GM23338 (cell line): ENCODE measurements around the gene CACNB2. TPM values are rescaled to one million over a fixed set of nuclear protein-coding genes. Genes with fewer than 3 reads are reported as not detected.
A peak's percentile ranks its signal among the peaks of the same experiment; 100 is the strongest.

Experiments used
- ATAC-seq: fragments of 200-7000 bp; cut with Tn5 transposase; 3 replicates; pipeline ENCODE4 v1.9.1; 2020
- DNase-seq: peaks from one replicate; pipeline ENCODE4 v3.0.0-alpha.2; 2015; ENCODE audit warnings: low spot score
- H2AFZ ChIP-seq: fragments of 200-600 bp; sonication (generic); 2 replicates; pipeline ENCODE4 v1.8.0; 2016; ENCODE audit warnings: antibody characterized with exemption, mild to moderate bottlenecking, moderate library complexity
- H3F3A ChIP-seq: fragments of 200-600 bp; sonication (generic); replicated peaks from 2 replicates; pipeline ENCODE4 v1.8.0; 2017; ENCODE audit warnings: antibody characterized with exemption, mixed run types, low read depth
- H3K27ac ChIP-seq: fragments of 200-600 bp; sonication (generic); 2 replicates; pipeline ENCODE4 v1.6.1; 2016; ENCODE audit warnings: low read depth
- H3K27me3 ChIP-seq: fragments of 200-600 bp; sonication (generic); 2 replicates; pipeline ENCODE4 v1.8.0; 2016; ENCODE audit warnings: mild to moderate bottlenecking, mixed run types, moderate library complexity; ENCODE audit not compliant: insufficient read depth
- H3K36me3 ChIP-seq: fragments of 200-600 bp; sonication (generic); 2 replicates; pipeline ENCODE4 v1.8.0; 2016; ENCODE audit warnings: mild to moderate bottlenecking; ENCODE audit not compliant: insufficient read depth
- H3K4me1 ChIP-seq: fragments of 200-600 bp; sonication (generic); 2 replicates; pipeline ENCODE4 v1.8.0; 2016; ENCODE audit warnings: mild to moderate bottlenecking, moderate library complexity; ENCODE audit not compliant: insufficient read depth
- H3K4me2 ChIP-seq: fragments of 200-600 bp; sonication (generic); 2 replicates; pipeline ENCODE4 v1.7.1; 2017; ENCODE audit warnings: mixed run types
- H3K4me3 ChIP-seq: fragments of 200-600 bp; sonication (generic); 2 replicates; pipeline ENCODE4 v1.6.1; 2016; ENCODE audit warnings: mixed run types
- H3K79me2 ChIP-seq: fragments of 200-600 bp; sonication (generic); replicated peaks from 2 replicates; pipeline ENCODE4 v1.8.0; 2017; ENCODE audit warnings: mild to moderate bottlenecking; ENCODE audit not compliant: insufficient read depth
- H3K9me2 ChIP-seq: fragments of 200-600 bp; sonication (generic); 2 replicates; pipeline ENCODE4 v1.8.0; 2017; ENCODE audit not compliant: insufficient read depth
- H4K20me1 ChIP-seq: fragments of 200-600 bp; sonication (generic); replicated peaks from 2 replicates; pipeline ENCODE4 v1.8.0; 2017; ENCODE audit warnings: mild to moderate bottlenecking; ENCODE audit not compliant: insufficient read depth
- H3K27ac Mint-ChIP-seq: 2 replicates; pipeline ENCODE4 v1.8.0; 2020; ENCODE audit warnings: inconsistent platforms, mild to moderate bottlenecking, moderate library complexity, mixed read lengths
- H3K27me3 Mint-ChIP-seq: 3 replicates; pipeline ENCODE4 v1.8.0; 2022; ENCODE audit warnings: low read depth, mild to moderate bottlenecking, moderate library complexity, mixed read lengths, inconsistent platforms; ENCODE audit not compliant: insufficient read depth, poor library complexity
- H3K36me3 Mint-ChIP-seq: 3 replicates; pipeline ENCODE4 v1.8.0; 2021; ENCODE audit warnings: low read depth, mild to moderate bottlenecking, inconsistent platforms, moderate library complexity, mixed read lengths
- H3K4me1 Mint-ChIP-seq: 3 replicates; pipeline ENCODE4 v1.8.0; 2020; ENCODE audit warnings: mild to moderate bottlenecking, inconsistent platforms, mixed read lengths
- H3K4me3 Mint-ChIP-seq: 3 replicates; pipeline ENCODE4 v1.8.0; 2021; ENCODE audit warnings: moderate library complexity, mild to moderate bottlenecking, inconsistent platforms, mixed read lengths
- H3K9me3 Mint-ChIP-seq: 3 replicates; pipeline ENCODE4 v1.8.0; 2020; ENCODE audit warnings: moderate library complexity, mild to moderate bottlenecking, inconsistent platforms, mixed read lengths
- CREB1 ChIP-seq: fragments of 250-450 bp; sonication (Bioruptor Pico); IDR thresholded peaks from 2 replicates; pipeline ENCODE4 v1.5.0; 2020; ENCODE audit warnings: low read depth, mild to moderate bottlenecking, moderate library complexity
- CTCF ChIP-seq, 2 experiments: fragments of 200-600 bp in 1 of 2; sonication (generic) in 1 of 2; conservative IDR thresholded peaks; 2 replicates each; pipeline versions ENCODE4 v1.5.1 to v1.6.1; 2016 to 2017; ENCODE audit warnings: antibody characterized with exemption in 2 of 2, low read depth in 2 of 2, mild to moderate bottlenecking in 2 of 2, moderate library complexity in 1 of 2
- ETS1 ChIP-seq: IDR thresholded peaks from 2 replicates; pipeline ENCODE4 v1.6.1; 2016; ENCODE audit warnings: antibody characterized with exemption
- EZH2 ChIP-seq: fragments of 200-600 bp; sonication (generic); IDR thresholded peaks from one replicate; pipeline ENCODE4 v1.8.0; 2017; ENCODE audit warnings: antibody characterized with exemption, mild to moderate bottlenecking, low read depth; ENCODE audit not compliant: unreplicated experiment
- EZH2phosphoT487 ChIP-seq: fragments of 200-600 bp; sonication (generic); IDR thresholded peaks from one replicate; pipeline ENCODE4 v1.8.1; 2018; ENCODE audit warnings: antibody characterized with exemption; ENCODE audit not compliant: unreplicated experiment
- JUNB ChIP-seq: IDR thresholded peaks from one replicate; pipeline ENCODE4 v1.6.1; 2016; ENCODE audit warnings: antibody characterized with exemption; ENCODE audit not compliant: unreplicated experiment
- NANOG ChIP-seq: IDR thresholded peaks from 2 replicates; pipeline ENCODE4 v1.6.1; 2016; ENCODE audit warnings: antibody characterized with exemption, borderline replicate concordance
- POLR2AphosphoS5 ChIP-seq: IDR thresholded peaks from 2 replicates; pipeline ENCODE4 v1.6.1; 2016; ENCODE audit warnings: antibody characterized with exemption, low read depth
- REST ChIP-seq: IDR thresholded peaks from one replicate; pipeline ENCODE4 v1.6.1; 2018; ENCODE audit warnings: antibody characterized with exemption; ENCODE audit not compliant: unreplicated experiment
- STAT1 ChIP-seq: IDR thresholded peaks from one replicate; pipeline ENCODE4 v1.6.1; 2016; ENCODE audit warnings: antibody characterized with exemption; ENCODE audit not compliant: unreplicated experiment
- ZNF114 ChIP-seq: fragments of 250-450 bp; sonication (Bioruptor Pico); IDR thresholded peaks from 2 replicates; pipeline ENCODE4 v1.5.0; 2020; ENCODE audit warnings: mild to moderate bottlenecking, moderate library complexity
- ZNF331 ChIP-seq: fragments of 250-450 bp; sonication (Bioruptor Pico); IDR thresholded peaks from 2 replicates; pipeline ENCODE4 v1.5.0; 2020; ENCODE audit warnings: low read depth, mild to moderate bottlenecking, moderate library complexity
- polyA plus RNA-seq: library from polyadenylated mRNA; unstranded; fragments of >200 nt; fragmentation: Nextera tagmentation; extraction: Ambion mirVana; gene quantifications from 2 replicates; pipeline ENCODE4 v1.2.1, GENCODE V29; 2016
- total RNA-seq: library from RNA; depleted of rRNA; stranded (reverse); fragments of >200 nt; shearing (Covaris generic); gene quantifications from 2 replicates; pipeline ENCODE4 v1.2.3, GENCODE V29; 2014

Gene CACNB2
- total and polyA plus RNA-seq, 2 experiments from 2014 or later: 5.0 to 5.9 TPM

- TF ChIP-seq EZH2: no peak
- TF ChIP-seq POLR2AphosphoS5: no peak
- no peak for TF ChIP-seq ZNF114 (CRISPR knock-in tag)
- TF ChIP-seq NANOG: no peak
- no peak for TF ChIP-seq STAT1
- TF ChIP-seq ZNF331 (CRISPR knock-in tag): no peak
- no peak for TF ChIP-seq EZH2phosphoT487
- Histone ChIP-seq H3K27ac (no peak overlapping the region), H4K20me1 (no peaks in the 10 kb centered on the region), H2AFZ (peak overlapping the region; percentile 57), H3K27me3 (peaks cover 3% of the 10 kb centered on the region; the same call in 1 of the 2 replicates), H3K9me2 (no peaks in the 10 kb centered on the region), H3K79me2 (no peaks in the 10 kb centered on the region), H3K4me1 (peaks cover 13% of the 10 kb centered on the region; the same call in 1 of the 2 replicates), H3K4me3 (peak overlapping the region; percentile 68), H3K36me3 (no peaks in the 10 kb centered on the region), H3F3A (no peaks in the 10 kb centered on the region), H3K4me2 (peak overlapping the region; percentile 86)
- DNase-seq (peak; percentile 49), ATAC-seq (peak; percentile 91)
- Mint-ChIP-seq H3K27me3 (peaks cover 2% of the 10 kb centered on the region), H3K27ac (no peak overlapping the region), H3K9me3 (no peaks in the 10 kb centered on the region), H3K36me3 (no peaks in the 10 kb centered on the region), H3K4me1 (peaks cover 14% of the 10 kb centered on the region; the same call in 2 of the 3 replicates), H3K4me3 (peak overlapping the region; percentile 80)
Observed at GRCh38 chr10:18400201-18400905, 260.1 kb downstream of the CACNB2 start.

- H3K4me1 ChIP-seq: peaks cover 13% of the 10 kb centered on the region; the same call in 1 of the 2 replicates
- Mint-ChIP-seq H3K36me3 (no peaks in the 10 kb centered on the region), H3K27ac (no peak overlapping the region), H3K4me3 (peak overlapping the region; percentile 80), H3K4me1 (peaks cover 15% of the 10 kb centered on the region; the same call in 2 of the 3 replicates), H3K27me3 (peaks cover 2% of the 10 kb centered on the region), H3K9me3 (no peaks in the 10 kb centered on the region)
- ATAC-seq: peak; percentile 98
- no peaks in the 10 kb centered on the region for H3K79me2 ChIP-seq
- peak overlapping the region; percentile 68 for H3K4me3 ChIP-seq
- H3K36me3 ChIP-seq: no peaks in the 10 kb centered on the region
- peaks cover 3% of the 10 kb centered on the region; the same call in 1 of the 2 replicates for H3K27me3 ChIP-seq
- no peaks in the 10 kb centered on the region for H3K9me2 ChIP-seq
- DNase-seq: peak; percentile 71
- no peak for TF ChIP-seq EZH2
- no peak for TF ChIP-seq REST
- TF ChIP-seq NANOG: no peak
- TF ChIP-seq STAT1: no peak
- TF ChIP-seq ZNF331 (CRISPR knock-in tag): no peak
- TF ChIP-seq EZH2phosphoT487: no peak
- no peak for TF ChIP-seq POLR2AphosphoS5
- TF ChIP-seq CTCF (conservative IDR thresholded peaks at IDR 0.05; ENCODE audit: low read depth in 2 of 2): no peak
- no peak for TF ChIP-seq CREB1
- TF ChIP-seq ZNF114 (CRISPR knock-in tag): no peak
- no peak for TF ChIP-seq JUNB
- TF ChIP-seq ETS1: no peak
- H3K4me2 ChIP-seq: peak overlapping the region; percentile 86
- no peak overlapping the region for H3K27ac ChIP-seq
- no peaks in the 10 kb centered on the region for H4K20me1 ChIP-seq
- no peaks in the 10 kb centered on the region for H3F3A ChIP-seq
- H2AFZ ChIP-seq: peak overlapping the region; percentile 57
Observed at GRCh38 chr10:18400906-18401245, 260.7 kb downstream of the CACNB2 start.
